Stimulated activated CD4-positive, alpha-beta T cell treated with anti-CD3 and anti-CD28 coated beads, Interleukin-1b, Interleukin-23, amount 100 ng/mL, for 24 hours (primary cell): ENCODE data around the gene CDH3.

Experiments
- DNase-seq, 4 experiments: peaks; one replicate each; pipeline ENCODE4 v3.0.0-alpha.2; 2020; ENCODE audit warnings: low read depth in 4 of 4, low spot score in 1 of 4

Gene CDH3

GRCh38 chr16:68737046-68737729, 92.1 kb downstream of the CDH3 start, which contains the start of gene CDH1:
TSS of gene CDH1 (plus strand) at chr16:68737292. CDS start at chr16:68737416, 124 bp downstream.
- no peak for DNase-seq

DNA sequence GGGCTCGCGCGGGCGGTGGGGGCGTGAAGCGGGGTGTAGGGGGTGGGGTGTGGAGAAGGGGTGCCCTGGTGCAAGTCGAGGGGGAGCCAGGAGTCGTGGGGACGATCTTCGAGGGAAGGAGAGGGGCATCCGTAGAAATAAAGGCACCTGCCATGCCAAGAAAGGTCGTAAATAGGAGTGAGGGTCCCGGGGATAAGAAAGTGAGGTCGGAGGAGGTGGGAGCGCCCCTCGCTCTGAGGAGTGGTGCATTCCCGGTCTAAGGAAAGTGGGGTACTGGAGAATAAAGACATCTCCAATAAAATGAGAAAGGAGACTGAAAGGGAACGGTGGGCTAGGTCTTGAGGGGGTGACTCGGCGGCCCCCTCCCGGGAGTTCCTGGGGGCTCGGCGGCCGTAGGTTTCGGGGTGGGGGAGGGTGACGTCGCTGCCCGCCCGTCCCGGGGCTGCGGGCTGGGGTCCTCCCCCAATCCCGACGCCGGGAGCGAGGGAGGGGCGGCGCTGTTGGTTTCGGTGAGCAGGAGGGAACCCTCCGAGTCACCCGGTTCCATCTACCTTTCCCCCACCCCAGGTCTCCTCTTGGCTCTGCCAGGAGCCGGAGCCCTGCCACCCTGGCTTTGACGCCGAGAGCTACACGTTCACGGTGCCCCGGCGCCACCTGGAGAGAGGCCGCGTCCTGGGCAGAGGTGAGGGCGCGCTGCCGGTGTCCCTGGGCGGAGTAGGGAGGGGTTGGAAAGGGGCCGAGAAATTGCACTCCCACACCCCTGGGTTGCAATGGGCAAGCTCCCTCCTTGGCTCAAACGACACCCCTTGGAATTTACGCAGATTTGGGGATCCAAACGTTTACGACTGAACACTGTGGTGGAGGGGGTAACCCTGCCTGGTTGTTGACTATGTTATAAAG, 92.9 kb downstream of the CDH3 start:
- DNase-seq = no peak

GRCh38 chr16:68739964-68740627, 95.0 kb downstream of the CDH3 start:
- DNase-seq = no peak

GRCh38 chr16:68740628-68741346, 95.7 kb downstream of the CDH3 start:
- DNase-seq = no peak

DNA sequence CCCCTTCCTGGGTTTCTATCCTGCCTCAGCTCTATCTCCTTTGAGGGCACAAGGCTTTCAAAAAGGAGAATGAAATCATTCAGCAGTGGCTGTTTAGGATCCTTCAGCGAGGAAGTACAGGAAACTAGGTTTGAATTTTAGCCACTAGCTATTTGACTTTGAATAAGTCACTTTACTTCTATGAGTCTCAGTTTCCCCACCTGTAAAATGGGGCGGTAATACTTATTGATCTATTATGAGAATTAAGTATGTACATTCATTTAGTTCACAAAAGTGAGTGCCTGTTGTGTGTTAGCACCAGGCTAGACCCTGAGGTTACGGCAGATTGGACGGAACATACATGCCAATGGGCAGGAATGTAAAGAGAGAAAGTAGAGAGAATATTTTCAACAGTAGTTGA, 98.6 kb downstream of the CDH3 start:
- no peak for DNase-seq

DNA sequence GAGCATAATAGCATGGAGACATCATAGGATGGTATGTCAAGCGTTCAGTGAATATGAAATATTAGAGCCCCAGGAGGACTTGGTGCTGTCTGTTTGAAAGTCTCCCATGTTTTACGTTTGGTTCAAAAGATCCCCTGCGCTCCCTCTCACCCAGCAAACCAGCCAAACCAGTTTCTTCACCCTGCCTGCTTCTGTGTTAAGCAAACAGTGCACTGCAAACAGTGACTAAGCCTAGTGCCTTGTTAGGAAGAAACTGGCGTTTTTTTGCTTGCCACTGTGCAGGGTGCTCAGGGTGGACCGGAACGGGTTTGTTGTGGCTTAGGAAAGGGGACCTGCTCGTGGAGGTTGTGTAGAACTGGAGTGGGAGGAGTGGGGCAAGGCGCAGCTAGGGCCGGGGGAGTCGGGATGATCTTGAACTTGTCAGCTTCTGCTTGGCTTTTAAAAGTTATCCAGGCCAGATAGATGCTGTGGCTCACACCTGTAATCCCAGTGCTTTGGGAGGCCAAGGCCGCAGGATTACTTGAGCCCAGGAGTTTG, 99.7 kb downstream of the CDH3 start:
- no peak for DNase-seq

- DNase-seq = no peak
Observed at GRCh38 chr16:68746951-68747350, 101.8 kb downstream of the CDH3 start.

DNA sequence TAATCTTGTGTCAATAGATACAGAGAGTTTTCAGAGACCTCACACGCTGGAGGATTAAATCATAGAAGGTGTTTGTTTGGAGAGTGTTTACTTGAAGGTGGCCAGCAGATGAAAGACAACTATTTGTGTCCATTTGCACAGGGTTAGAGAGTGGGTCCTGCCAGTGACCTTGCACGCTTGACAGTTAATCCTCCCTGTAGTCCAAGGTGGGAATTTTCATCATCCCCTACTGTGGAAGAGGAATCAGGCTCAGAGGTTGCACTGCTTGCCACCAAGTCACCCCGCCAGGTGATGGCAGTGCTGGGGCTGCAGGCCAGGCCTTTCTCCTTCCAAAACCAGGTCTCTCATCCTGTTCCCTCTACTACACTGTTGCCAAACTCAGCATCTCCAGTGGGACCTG, 104.3 kb downstream of the CDH3 start:
- DNase-seq = no peak
